BJ (cell line): ENCODE results near the gene OGT. TPM values are rescaled to one million over a fixed set of nuclear protein-coding genes. Genes with fewer than 3 reads are reported as not detected.
"Not testable (repeated sequence)": the region's sequence is repeated elsewhere in the genome, so short reads cannot be mapped to it uniquely, and the experiment has no call there.

Source experiments
- CTCF ChIA-PET: fragments of 350-600 bp; formaldehyde crosslinking; extraction: SDS; loops from one replicate; lab custom pipeline; 2021; ENCODE audit warnings: antibody characterized with exemption, inconsistent platforms; lab: Yijun Ruan, JAX
- POLR2A ChIA-PET: fragments of 300-600 bp; sonication (Branson Sonifier 250); formaldehyde crosslinking; extraction: SDS; loops from one replicate; lab custom pipeline; 2021; ENCODE audit warnings: antibody characterized with exemption; lab: Charles Lee
- DNase-seq: peaks from one replicate; pipeline ENCODE4 v3.0.0-alpha.2; 2011; ENCODE audit warnings: low read depth
- H3K27me3 ChIP-seq: 2 replicates; pipeline ENCODE4 v1.6.0; 2011; ENCODE audit warnings: low read length; ENCODE audit not compliant: control insufficient read depth, insufficient read depth
- H3K36me3 ChIP-seq: 2 replicates; pipeline ENCODE4 v1.5.1; 2011; ENCODE audit warnings: low read length; ENCODE audit not compliant: control insufficient read depth, insufficient read depth
- H3K4me3 ChIP-seq: 2 replicates; pipeline ENCODE4 v1.5.1; 2011; ENCODE audit warnings: low read depth, mild to moderate bottlenecking, control low read depth, low read length
- CTCF ChIP-seq: IDR thresholded peaks from 2 replicates; pipeline ENCODE4 v1.5.1; 2011; ENCODE audit warnings: low read depth, mild to moderate bottlenecking, control low read depth, inconsistent platforms, low read length, moderate library complexity; ENCODE audit not compliant: insufficient read depth
- polyA plus RNA-seq: library from polyadenylated mRNA; depleted of rRNA; stranded (reverse); fragments of >200 nt; gene quantifications from 2 replicates; pipeline ENCODE4 v1.2.3, GENCODE V29; 2011

Gene OGT
- polyA plus RNA-seq, 1 experiment, result 280 TPM

GRCh38 chrX:71558920-71559319, 26.0 kb downstream of the OGT start:
- no peak for DNase-seq
- no peak overlapping the region for H3K4me3 ChIP-seq
- H3K27me3 ChIP-seq, result no peaks in the 10 kb centered on the region
- no peak for TF ChIP-seq CTCF
- CTCF ChIA-PET, result no interaction called here
- peaks cover 8% of the 10 kb centered on the region for H3K36me3 ChIP-seq
- POLR2A ChIA-PET, result no interaction called here

- DNase-seq, POLR2A ChIA-PET, H3K4me3 ChIP-seq, CTCF ChIA-PET, H3K27me3 ChIP-seq, H3K36me3 ChIP-seq: not testable (repeated sequence)
Observed at GRCh38 chrX:71559773-71560172, 26.9 kb downstream of the OGT start.

GRCh38 chrX:71563921-71564320, 31.0 kb downstream of the OGT start:
- no peak for DNase-seq
- POLR2A ChIA-PET, result no interaction called here
- TF ChIP-seq CTCF, result no peak
- CTCF ChIA-PET, result interaction anchor here (1.1 kb wide), 1 partner anchor 9 kb away, joined by 3 read pairs; no protein-coding TSS in a partner anchor
- Histone ChIP-seq H3K27me3 (no peaks in the 10 kb centered on the region), H3K36me3 (peaks cover 3% of the 10 kb centered on the region), H3K4me3 (no peak overlapping the region)

- ChIA-PET POLR2A (no interaction called here), CTCF (interaction anchor here (1.3 kb wide), 1 partner anchor 10 kb away, joined by 3 read pairs; no protein-coding TSS in a partner anchor)
- DNase-seq, result no peak
- Histone ChIP-seq H3K27me3 (no peaks in the 10 kb centered on the region), H3K4me3 (no peak overlapping the region), H3K36me3 (peaks cover 3% of the 10 kb centered on the region)
- TF ChIP-seq CTCF, result no peak
Observed at GRCh38 chrX:71565474-71566041, 32.7 kb downstream of the OGT start.

GRCh38 chrX:71571390-71571789, 38.5 kb downstream of the OGT start:
- DNase-seq, CTCF ChIA-PET, POLR2A ChIA-PET, H3K27me3 ChIP-seq, H3K36me3 ChIP-seq, H3K4me3 ChIP-seq: not testable (repeated sequence)

DNA sequence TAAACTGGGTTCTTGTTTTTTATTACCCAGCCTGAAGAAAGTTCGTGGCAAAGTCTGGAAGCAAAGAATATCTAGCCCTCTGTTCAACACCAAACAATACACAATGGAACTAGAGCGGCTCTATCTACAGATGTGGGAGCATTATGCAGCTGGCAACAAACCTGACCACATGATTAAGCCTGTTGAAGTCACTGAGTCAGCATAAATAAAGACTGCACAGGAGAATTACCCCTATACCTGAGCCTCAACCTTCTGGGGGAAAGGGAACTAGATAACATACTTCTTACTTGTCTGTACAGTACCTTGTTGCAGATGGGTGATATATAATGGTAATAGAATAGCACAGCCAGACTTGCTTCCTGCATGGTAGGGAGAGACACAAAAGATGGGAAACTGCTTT, 40.7 kb downstream of the OGT start:
- Histone ChIP-seq H3K36me3 (peaks cover 5% of the 10 kb centered on the region), H3K27me3 (no peaks in the 10 kb centered on the region), H3K4me3 (no peak overlapping the region)
- no peak for TF ChIP-seq CTCF
- ChIA-PET POLR2A (no interaction called here), CTCF (no interaction called here)
- no peak for DNase-seq
